ENCODE measurements around the gene TMEM161B.
"Not testable (repeated sequence)": the region's sequence is repeated elsewhere in the genome, so short reads cannot be mapped to it uniquely, and the experiment has no call there.

The TMEM161B gene

GRCh38 chr5:88236866-88237642 is 31.6 kb downstream of the TMEM161B start:
- Mint-ChIP-seq H3K4me1 (peaks cover 22% of the 10 kb centered on the region), H3K9me3 (no peaks in the 10 kb centered on the region), H3K36me3 (ENCODE audit: low read depth) (peaks cover 49% of the 10 kb centered on the region), H3K27me3 (no peaks in the 10 kb centered on the region), H3K4me3 (no peak overlapping the region), H3K27ac (no peak overlapping the region)
- ATAC-seq (peak; percentile 54), DNase-seq (no peak)

GRCh38 chr5:88235828-88236227 is 32.8 kb downstream of the TMEM161B start:
- Mint-ChIP-seq H3K36me3 (ENCODE audit: low read depth) (peaks cover 54% of the 10 kb centered on the region), H3K27ac (peak overlapping the region; percentile 49), H3K4me3 (no peak overlapping the region), H3K4me1 (peaks cover 17% of the 10 kb centered on the region), H3K9me3 (no peaks in the 10 kb centered on the region), H3K27me3 (no peaks in the 10 kb centered on the region)
- no peak for DNase-seq
- ATAC-seq: no peak

- Mint-ChIP-seq H3K27me3 (no peaks in the 10 kb centered on the region), H3K36me3 (ENCODE audit: low read depth) (peaks cover 54% of the 10 kb centered on the region), H3K4me3 (no peak overlapping the region), H3K4me1 (peaks cover 17% of the 10 kb centered on the region), H3K27ac (no peak overlapping the region), H3K9me3 (no peaks in the 10 kb centered on the region)
- DNase-seq (no peak), ATAC-seq (no peak)
These were observed 33.3 kb downstream of the TMEM161B start for GRCh38 chr5:88235346-88235745.

- no peak for ATAC-seq
- no peak overlapping the region for H3K27ac Mint-ChIP-seq
These were observed 38.0 kb downstream of the TMEM161B start for GRCh38 chr5:88230546-88231066.

GRCh38 chr5:88226881-88227450 is 41.7 kb downstream of the TMEM161B start:
- H3K36me3 Mint-ChIP-seq (ENCODE audit: low read depth): peaks cover 36% of the 10 kb centered on the region
- no peak overlapping the region for H3K27ac Mint-ChIP-seq
- no peak for DNase-seq
- no peak for ATAC-seq
- no peaks in the 10 kb centered on the region for H3K27me3 Mint-ChIP-seq
- peaks cover 6% of the 10 kb centered on the region for H3K4me1 Mint-ChIP-seq
- H3K9me3 Mint-ChIP-seq: no peaks in the 10 kb centered on the region
- no peak overlapping the region for H3K4me3 Mint-ChIP-seq

More at GRCh38 chr5:88230546-88231066, 38.0 kb downstream of the TMEM161B start:
- H3K4me3 Mint-ChIP-seq: no peak overlapping the region
- DNase-seq: no peak
- H3K36me3 Mint-ChIP-seq (ENCODE audit: low read depth): peaks cover 46% of the 10 kb centered on the region
- H3K9me3 Mint-ChIP-seq: no peaks in the 10 kb centered on the region
- H3K27me3 Mint-ChIP-seq: no peaks in the 10 kb centered on the region
- H3K4me1 Mint-ChIP-seq: peaks cover 6% of the 10 kb centered on the region

GRCh38 chr5:88214655-88215054 is 54.0 kb downstream of the TMEM161B start:
- Mint-ChIP-seq H3K27ac (no peak overlapping the region), H3K4me3 (no peak overlapping the region), H3K36me3 (ENCODE audit: low read depth) (peaks cover 66% of the 10 kb centered on the region), H3K9me3 (no peaks in the 10 kb centered on the region), H3K4me1 (no peaks in the 10 kb centered on the region), H3K27me3 (no peaks in the 10 kb centered on the region)
- DNase-seq (no peak), ATAC-seq (no peak)

- Mint-ChIP-seq H3K36me3 (ENCODE audit: low read depth) (peaks cover 52% of the 10 kb centered on the region), H3K27ac (no peak overlapping the region), H3K9me3 (no peaks in the 10 kb centered on the region), H3K27me3 (no peaks in the 10 kb centered on the region), H3K4me1 (peaks cover 14% of the 10 kb centered on the region), H3K4me3 (no peak overlapping the region)
- DNase-seq: no peak
- ATAC-seq: no peak
These were observed 61.1 kb downstream of the TMEM161B start for GRCh38 chr5:88207575-88207974.

GRCh38 chr5:88203981-88204750 is 64.5 kb downstream of the TMEM161B start:
- H3K27ac Mint-ChIP-seq: peak overlapping the region; percentile 66
- peak; percentile 29 for DNase-seq
- peak overlapping the region; percentile 53 for H3K4me3 Mint-ChIP-seq
- H3K9me3 Mint-ChIP-seq: no peaks in the 10 kb centered on the region
- H3K36me3 Mint-ChIP-seq (ENCODE audit: low read depth): peaks cover 54% of the 10 kb centered on the region
- peak; percentile 97 for ATAC-seq
- H3K27me3 Mint-ChIP-seq: no peaks in the 10 kb centered on the region
- H3K4me1 Mint-ChIP-seq: peaks cover 14% of the 10 kb centered on the region

- H3K9me3 Mint-ChIP-seq: no peaks in the 10 kb centered on the region
- ATAC-seq: no peak
- H3K36me3 Mint-ChIP-seq (ENCODE audit: low read depth): peaks cover 67% of the 10 kb centered on the region
- no peak for DNase-seq
- H3K27ac Mint-ChIP-seq: no peak overlapping the region
- peaks cover 6% of the 10 kb centered on the region for H3K4me1 Mint-ChIP-seq
- no peak overlapping the region for H3K4me3 Mint-ChIP-seq
- no peaks in the 10 kb centered on the region for H3K27me3 Mint-ChIP-seq
These were observed 73.0 kb downstream of the TMEM161B start for GRCh38 chr5:88195636-88196035.

- Mint-ChIP-seq H3K27ac (no peak overlapping the region), H3K27me3 (no peaks in the 10 kb centered on the region), H3K4me1 (peaks cover 13% of the 10 kb centered on the region), H3K36me3 (ENCODE audit: low read depth) (peaks cover 68% of the 10 kb centered on the region), H3K4me3 (no peak overlapping the region), H3K9me3 (peaks cover 4% of the 10 kb centered on the region)
- DNase-seq: no peak
- ATAC-seq: no peak
These were observed 74.7 kb downstream of the TMEM161B start for GRCh38 chr5:88193896-88194295.

GRCh38 chr5:88190106-88190834 is 78.4 kb downstream of the TMEM161B start:
- Mint-ChIP-seq H3K4me3 (no peak overlapping the region), H3K27ac (no peak overlapping the region), H3K9me3 (peaks cover 18% of the 10 kb centered on the region), H3K27me3 (no peaks in the 10 kb centered on the region), H3K36me3 (ENCODE audit: low read depth) (peaks cover 66% of the 10 kb centered on the region), H3K4me1 (peaks cover 13% of the 10 kb centered on the region)
- DNase-seq: peak; percentile 59
- ATAC-seq: no peak

- not testable (repeated sequence) for H3K27ac Mint-ChIP-seq, H3K27me3 Mint-ChIP-seq, DNase-seq, ATAC-seq, H3K4me3 Mint-ChIP-seq
- H3K36me3 Mint-ChIP-seq (ENCODE audit: low read depth): peaks cover 62% of the 10 kb centered on the region
- peaks cover 18% of the 10 kb centered on the region for H3K9me3 Mint-ChIP-seq
- H3K4me1 Mint-ChIP-seq: peaks cover 13% of the 10 kb centered on the region
These were observed 79.2 kb downstream of the TMEM161B start for GRCh38 chr5:88189484-88189883.

- Mint-ChIP-seq H3K36me3 (ENCODE audit: low read depth) (peaks cover 53% of the 10 kb centered on the region), H3K27me3 (no peaks in the 10 kb centered on the region), H3K4me1 (peaks cover 16% of the 10 kb centered on the region), H3K9me3 (peaks cover 18% of the 10 kb centered on the region), H3K4me3 (no peak overlapping the region), H3K27ac (no peak overlapping the region)
- no peak for DNase-seq
- no peak for ATAC-seq
These were observed 80.0 kb downstream of the TMEM161B start for GRCh38 chr5:88188458-88189132.

- H3K36me3 Mint-ChIP-seq (ENCODE audit: low read depth): peaks cover 15% of the 10 kb centered on the region
- H3K4me3 Mint-ChIP-seq: no peak overlapping the region
- ATAC-seq (peak; percentile 68), DNase-seq (no peak)
- H3K9me3 Mint-ChIP-seq: peaks cover 8% of the 10 kb centered on the region
- no peak overlapping the region for H3K27ac Mint-ChIP-seq
- H3K27me3 Mint-ChIP-seq: no peaks in the 10 kb centered on the region
- peaks cover 10% of the 10 kb centered on the region for H3K4me1 Mint-ChIP-seq
These were observed 85.4 kb downstream of the TMEM161B start for GRCh38 chr5:88183255-88183654.

Data from activated naive CD8-positive, alpha-beta T cell treated with anti-CD3 and anti-CD28 coated beads, Interleukin-2, amount 50 U/mL, for 24 hours (primary cell).